GM19240 (cell line): ENCODE results near the gene STXBP2.

Source experiments
- DNase-seq: peaks from one replicate; pipeline ENCODE4 v3.0.0; 2011; ENCODE audit warnings: low spot score; ENCODE audit not compliant: insufficient read length

The STXBP2 gene

DNA sequence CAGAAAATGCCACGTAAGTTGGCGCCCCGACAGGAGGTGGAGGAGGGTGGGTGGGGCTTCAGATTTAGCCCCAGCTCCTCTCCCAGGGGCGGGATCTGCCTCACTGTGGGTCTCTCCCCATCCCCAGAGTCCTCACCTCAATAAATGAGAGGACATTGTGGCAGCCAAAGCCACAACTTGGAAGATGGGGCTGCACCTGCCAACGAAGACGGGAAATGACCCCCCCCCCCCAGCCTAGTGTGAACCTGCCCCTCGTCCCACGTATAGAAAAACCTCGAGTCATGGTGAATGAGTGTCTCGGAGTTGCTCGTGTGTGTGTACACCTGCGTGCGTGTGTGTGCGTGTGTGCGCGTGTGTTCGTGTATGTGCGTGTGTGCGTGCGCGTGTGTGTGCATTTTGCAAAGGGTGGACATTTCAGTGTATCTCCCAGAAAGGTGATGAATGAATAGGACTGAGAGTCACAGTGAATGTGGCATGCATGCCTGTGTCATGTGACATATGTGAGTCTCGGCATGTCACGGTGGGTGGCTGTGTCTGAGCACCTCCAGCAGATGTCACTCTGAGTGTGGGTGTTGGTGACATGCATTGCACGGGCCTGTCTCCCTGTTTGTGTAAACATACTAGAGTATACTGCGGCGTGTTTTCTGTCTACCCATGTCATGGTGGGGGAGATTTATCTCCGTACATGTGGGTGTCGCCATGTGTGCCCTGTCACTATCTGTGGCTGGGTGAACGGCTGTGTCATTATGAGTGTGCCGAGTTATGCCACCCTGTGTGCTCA lies 42.3 kb downstream of the STXBP2 start:
- peak; percentile 70 for DNase-seq

DNA sequence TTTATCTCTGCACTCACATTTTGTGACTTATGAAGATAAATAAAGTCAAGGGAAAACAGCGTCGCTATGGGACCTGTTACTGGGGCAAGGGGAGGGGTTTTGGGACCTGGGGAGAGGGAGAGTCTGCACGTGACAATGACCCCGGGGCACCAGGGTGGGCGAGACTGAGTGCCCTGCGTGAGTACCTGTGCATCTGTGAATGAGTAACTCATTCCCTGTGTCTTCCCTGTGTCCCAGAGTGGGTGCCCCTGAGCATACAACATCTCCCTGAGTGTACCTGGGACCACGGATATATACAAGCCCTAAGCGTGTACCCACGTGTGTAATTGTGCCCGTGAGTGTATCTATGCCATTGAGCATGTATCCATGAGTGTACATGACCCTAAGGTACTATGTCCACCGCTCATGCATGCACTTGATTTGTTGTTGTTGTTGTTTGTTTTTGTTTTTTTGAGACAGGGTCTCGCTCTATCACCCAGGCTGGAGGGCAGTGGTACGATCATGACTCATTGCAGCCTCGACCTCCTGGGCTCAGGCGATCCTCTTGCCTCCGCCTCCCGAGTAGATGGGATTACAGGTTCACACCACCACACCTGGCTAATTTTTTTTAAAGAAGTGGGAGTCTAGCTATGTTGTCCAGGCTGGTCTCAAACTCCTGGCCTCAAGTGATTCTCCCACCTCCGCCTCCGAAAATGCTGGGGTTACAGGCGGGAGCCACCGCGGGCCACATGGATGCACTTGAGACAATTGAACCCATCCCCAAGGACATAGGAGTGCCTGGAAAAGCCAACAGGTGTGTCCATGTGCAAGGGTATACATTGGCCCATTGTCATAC lies 43.1 kb downstream of the STXBP2 start:
- DNase-seq, result no peak

DNA sequence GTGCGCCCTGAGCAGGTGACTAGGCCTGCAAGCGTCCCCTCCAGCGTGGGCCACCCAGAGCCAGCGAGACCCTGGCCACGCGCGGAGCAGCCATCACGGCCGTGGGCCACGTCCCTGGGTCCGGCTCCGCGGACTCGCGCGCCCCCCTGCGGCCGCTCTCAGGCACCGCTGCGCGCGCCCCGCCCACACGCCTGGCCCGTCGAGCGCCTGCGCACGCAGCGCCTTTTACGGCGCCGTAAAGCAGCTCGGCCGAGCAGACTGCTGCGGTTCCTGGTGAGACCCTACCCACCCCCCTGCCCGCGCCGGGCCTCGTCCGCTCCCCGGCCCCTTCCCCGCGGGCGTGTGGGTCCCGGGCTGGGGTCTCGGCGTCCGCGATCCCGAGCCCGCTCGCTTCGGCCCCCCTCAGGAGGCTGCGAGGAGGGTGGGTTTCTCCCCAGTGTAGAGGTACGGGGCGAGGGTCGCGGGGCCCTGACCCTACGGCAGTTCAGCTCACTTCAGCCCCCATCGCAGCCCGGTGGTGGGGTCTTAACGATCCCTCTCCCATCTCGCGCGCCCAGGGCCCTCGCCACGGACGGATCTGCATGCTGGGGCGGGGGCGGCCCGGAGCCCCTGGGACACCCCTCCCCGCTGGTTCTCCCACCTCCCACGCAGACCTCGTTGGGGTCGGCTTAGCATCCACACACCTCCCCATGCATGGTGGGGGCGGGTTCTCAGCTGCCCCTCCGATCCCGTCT lies 43.9 kb downstream of the STXBP2 start, which contains the start of gene TRAPPC5:
TRAPPC5 (plus strand) TSS at position 228 of the 734 bp plus-strand sequence. CDS start 1,421 bp downstream, outside the sequence.
- DNase-seq, result peak; percentile 83

DNA sequence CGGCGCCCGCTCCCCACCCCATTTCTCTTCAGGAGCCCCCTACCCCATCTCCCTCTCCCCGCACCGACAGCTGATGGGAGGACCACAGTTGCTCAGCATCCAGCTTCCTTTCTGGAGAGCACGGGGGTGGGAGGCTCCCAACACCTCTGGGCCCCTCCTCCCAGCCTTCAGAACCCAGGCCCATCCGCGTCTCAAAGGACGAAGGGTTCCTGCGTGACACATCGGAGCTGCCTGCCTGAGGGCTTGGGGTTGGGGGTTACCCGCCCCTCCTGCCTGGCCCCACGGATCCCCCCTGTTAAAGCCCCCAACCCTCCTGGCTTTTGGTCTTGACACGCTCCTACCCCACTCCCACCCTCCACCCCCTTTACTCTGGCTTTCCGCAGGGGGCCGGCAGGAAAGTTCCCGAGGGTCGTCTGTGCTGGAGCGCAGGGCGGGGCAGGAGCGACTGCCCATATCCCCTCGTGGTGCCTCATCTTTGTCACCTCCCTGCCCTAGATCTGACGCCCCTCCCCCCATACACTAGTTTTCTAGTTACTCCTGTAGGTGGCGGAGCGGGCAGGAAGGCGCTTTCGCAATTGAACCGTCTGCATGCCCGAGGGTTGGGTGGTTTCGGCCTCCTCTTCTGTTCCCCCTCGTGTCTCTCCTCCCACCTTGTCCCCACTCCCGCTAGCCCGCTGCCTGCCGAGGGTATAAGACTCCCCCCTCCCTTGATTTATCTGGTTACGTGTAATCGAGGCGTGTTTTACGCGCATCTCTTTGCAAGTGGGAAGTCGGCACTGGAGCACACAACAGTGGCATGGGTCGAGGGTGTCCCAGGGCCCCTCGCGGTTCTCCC lies 44.6 kb downstream of the STXBP2 start:
- peak; percentile 89 for DNase-seq

DNA sequence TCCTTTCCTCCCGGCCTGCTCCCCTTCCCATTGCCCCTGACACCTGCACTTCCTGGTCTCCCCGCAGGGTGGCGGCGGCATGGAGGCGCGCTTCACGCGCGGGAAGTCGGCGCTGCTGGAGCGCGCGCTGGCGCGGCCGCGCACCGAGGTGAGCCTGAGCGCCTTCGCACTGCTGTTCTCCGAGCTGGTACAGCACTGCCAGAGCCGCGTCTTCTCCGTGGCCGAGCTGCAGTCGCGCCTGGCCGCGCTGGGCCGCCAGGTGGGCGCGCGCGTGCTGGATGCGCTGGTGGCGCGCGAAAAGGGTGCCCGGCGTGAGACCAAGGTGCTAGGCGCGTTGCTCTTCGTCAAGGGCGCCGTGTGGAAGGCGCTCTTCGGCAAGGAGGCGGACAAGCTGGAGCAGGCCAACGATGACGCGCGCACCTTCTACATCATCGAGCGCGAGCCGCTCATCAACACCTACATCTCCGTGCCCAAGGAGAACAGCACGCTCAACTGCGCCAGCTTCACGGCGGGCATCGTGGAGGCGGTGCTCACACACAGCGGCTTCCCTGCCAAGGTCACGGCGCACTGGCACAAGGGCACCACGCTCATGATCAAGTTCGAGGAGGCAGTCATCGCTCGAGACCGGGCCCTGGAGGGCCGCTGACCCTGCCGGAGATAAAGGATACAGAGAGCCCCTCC lies 45.4 kb downstream of the STXBP2 start:
- DNase-seq, result no peak

DNA sequence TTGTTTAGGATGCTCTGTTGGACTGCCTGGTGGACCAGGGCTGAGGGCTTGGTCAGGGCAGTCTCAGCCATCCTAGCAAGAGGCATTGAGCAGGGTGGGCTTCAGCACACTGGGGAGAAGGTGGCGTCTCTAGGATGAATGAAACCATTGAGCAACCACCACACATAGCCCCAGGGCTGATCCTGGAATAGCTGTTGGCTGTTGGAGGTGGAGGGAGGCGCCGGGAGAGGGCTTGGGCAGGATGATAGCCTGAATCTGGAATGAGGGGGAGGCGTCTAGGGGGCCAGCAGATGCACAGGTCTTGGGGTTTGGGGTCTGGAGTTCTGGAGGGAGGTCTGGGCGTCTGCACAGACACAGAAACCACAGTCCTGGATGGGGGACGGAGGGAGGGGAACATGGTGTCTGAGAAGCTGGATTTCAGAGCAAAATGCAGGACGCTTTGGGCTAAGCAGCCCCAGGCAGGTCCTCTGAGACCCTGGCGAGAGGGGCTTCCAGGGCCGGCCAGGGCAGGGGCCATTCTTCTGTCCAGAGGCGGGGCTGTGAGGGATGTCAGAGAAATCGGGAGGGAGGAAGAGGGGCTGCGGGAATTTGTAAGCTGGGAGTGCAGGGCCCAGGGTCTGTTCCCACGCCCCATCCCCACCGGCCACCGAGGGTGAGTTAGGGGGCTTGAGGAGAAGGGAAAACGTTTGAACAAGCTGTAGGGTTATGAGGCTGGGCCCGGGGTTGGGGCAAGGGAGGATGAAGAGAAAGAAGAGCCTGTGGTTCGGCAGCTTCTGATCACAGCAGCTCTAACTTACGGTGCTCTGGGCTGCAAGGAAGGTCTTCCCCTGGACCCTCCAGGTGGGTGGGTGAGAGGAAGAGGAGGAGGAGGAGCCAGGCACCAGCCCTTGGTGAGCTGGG lies 48.9 kb downstream of the STXBP2 start:
- DNase-seq, result no peak

DNA sequence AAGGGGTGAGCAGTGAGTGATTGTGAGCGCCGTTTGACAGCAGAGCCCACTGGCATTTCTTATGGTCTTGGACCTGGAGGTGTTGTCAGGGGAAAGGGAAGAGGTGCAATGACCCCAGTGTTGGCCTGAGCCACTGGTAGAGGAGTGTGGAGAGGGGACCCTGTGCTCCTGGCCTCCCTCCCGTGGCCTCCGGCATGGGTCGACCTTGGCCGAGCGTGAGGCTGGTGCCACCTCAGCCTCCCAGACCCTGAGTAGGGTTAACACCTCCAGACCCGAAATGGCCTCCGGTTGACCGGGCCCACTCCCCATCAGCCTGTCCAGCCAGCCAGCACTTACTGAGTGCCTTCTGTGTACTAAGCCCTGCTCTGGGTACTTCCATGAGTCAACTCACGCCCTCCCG lies 50.3 kb downstream of the STXBP2 start:
- DNase-seq, result no peak

DNA sequence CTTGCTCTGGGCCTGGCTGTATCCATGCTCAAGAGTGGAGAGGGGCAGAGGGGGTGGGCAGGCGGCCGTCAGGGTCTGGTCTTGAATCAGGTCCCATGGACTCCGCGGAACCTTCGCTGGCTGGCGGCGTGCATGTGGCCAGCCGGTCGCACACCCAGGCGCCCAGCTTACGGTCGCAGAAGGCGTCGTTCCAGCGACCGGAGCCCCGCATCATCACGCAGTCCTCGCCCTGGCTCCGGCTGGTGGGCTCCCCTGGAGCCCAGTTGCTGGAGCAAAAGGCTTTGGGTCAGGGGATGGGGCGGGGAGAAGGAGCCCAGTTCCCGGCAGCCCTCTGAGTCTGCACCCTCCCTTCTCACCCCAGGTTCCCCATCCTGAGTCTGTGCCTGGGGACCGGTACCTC lies 52.3 kb downstream of the STXBP2 start:
- no peak for DNase-seq

DNA sequence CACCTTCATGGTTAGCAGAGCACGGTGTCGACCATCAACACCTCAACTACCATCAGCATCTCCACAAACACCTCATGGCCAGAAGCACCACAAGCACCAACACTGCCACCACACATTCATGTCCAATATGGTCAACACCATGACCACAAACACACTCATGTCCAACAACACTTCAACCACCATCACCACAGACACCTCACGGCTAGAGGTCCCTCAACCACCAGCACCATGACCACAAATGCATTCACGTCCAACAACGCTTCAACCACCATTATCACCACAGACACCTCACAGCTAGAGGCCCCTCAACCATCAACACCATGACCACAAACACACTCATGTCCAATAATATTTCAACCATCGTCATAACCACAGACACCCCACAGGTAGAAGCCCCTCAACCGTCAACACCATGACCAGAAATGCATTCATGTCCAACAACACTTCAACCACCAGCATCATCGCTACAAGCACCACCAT lies 53.9 kb downstream of the STXBP2 start:
- DNase-seq, result no peak

DNA sequence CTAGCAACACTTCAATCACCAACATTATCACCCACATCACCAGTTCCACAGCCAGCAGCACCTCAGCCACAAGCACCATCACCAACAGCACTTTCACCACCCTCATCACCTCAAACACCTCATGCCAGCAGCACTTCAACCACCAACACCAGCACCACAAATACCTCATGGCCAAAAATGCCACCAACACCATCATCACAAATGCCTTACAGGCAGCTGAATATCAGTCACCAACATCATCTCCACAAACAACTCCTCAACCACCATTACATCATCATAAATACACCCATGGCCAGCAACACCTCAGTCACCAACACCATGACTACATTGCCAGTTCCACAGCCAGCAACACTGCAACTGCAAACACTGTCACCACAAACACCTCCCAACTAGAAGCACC lies 54.6 kb downstream of the STXBP2 start:
- no peak for DNase-seq

DNA sequence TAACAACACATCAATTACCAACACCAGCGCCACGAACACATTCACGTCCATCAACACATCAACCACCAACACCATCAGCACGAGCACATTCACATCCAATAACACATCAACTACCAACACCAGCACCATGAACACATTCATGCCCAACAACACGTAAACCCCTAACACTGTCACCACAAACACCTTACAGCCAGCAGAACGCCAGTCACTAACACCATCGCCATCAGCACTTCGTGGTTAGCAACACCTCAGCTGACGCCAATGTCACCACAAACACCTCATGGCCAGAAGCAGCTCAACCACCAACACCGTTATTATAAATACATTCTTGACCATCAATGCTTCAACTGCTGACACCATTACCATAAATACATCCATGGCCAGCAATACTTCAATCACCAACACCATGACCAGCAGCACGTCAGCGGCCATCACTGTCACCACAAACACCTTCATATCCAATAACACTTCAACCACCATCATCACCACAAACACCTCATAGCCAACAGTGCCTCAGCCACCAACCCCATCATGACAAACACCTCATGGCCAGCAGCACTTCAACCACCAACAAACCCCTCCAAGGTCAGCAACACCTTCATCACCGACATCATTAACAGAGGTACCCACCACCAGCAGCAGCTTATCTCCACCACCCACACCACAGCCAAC lies 55.6 kb downstream of the STXBP2 start:
- no peak for DNase-seq

DNA sequence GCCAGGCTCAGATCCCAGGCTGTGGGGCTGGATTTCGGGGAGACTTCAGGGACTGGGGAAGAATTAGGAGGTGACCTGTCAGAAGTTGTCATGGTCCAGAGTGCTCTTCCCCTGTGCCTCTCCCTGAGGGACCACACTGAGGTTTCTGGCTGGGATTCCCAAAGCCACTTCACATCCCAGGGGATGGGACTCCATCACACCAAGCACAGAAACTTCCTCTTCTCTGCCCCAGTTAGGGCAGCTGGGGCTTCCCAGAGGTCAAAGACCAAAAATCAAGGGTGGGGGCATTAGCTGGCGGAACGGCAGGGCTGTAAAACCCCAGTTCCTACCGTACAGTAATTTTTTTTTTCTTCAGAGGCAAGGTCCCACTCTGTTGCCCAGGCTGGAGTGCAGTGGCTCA lies 57.6 kb downstream of the STXBP2 start:
- DNase-seq, result no peak
